T-helper 2 cell (primary cell): ENCODE measurements around the gene PAK5.

Experiments
- DNase-seq, 5 experiments: peaks; one replicate each; pipeline versions ENCODE4 v3.0.0 to v3.0.0-alpha.2; 2012 to 2022
- total RNA-seq, 2 donors: gene quantifications; one replicate each; lab custom pipeline; 2026; lab: John Stamatoyannopoulos, UW

PAK5 gene
- total RNA-seq, result 0 reads per million in 2 donors

- DNase-seq, result no peak
Observed at GRCh38 chr20:9838378-9839295, at the start of gene PAK5. PAK5 (minus strand) TSS chr20:9839076; CDS start chr20:9644328, 194,748 bp downstream.

GRCh38 chr20:9887706-9888105 is 48.8 kb upstream of the PAK5 start:
- no peak for DNase-seq

- DNase-seq, result peak in 1 of 5 experiments; percentile 25
Observed at GRCh38 chr20:9886227-9886626, 47.4 kb upstream of the PAK5 start.

- no peak for DNase-seq
Observed at GRCh38 chr20:9884666-9885065, 45.8 kb upstream of the PAK5 start.

- DNase-seq, result no peak
Observed at GRCh38 chr20:9884061-9884460, 45.2 kb upstream of the PAK5 start.

GRCh38 chr20:9877932-9878495 is 39.1 kb upstream of the PAK5 start:
- DNase-seq, result no peak

GRCh38 chr20:9867196-9867980 is 28.5 kb upstream of the PAK5 start:
- no peak for DNase-seq

- DNase-seq, result no peak
Observed at GRCh38 chr20:9852566-9852965, 13.7 kb upstream of the PAK5 start.

- DNase-seq, result no peak
Observed at GRCh38 chr20:9839626-9840025, 750 bp upstream of the PAK5 start.

- DNase-seq, result no peak
Observed at GRCh38 chr20:9838035-9838377, 870 bp downstream of the PAK5 start.

- no peak for DNase-seq
Observed at GRCh38 chr20:9837634-9838033, 1.2 kb downstream of the PAK5 start.

GRCh38 chr20:9835302-9835701 is 3.6 kb downstream of the PAK5 start:
- no peak for DNase-seq

GRCh38 chr20:9831032-9831431 is 7.8 kb downstream of the PAK5 start:
- DNase-seq, result no peak

- DNase-seq, result no peak
Observed at GRCh38 chr20:9829835-9830234, 9.0 kb downstream of the PAK5 start.

- no peak for DNase-seq
Observed at GRCh38 chr20:9817654-9818053, 21.2 kb downstream of the PAK5 start.

GRCh38 chr20:9815632-9816031 is 23.2 kb downstream of the PAK5 start:
- no peak for DNase-seq

- no peak for DNase-seq
Observed at GRCh38 chr20:9810738-9811137, 28.1 kb downstream of the PAK5 start.

- DNase-seq, result no peak
Observed at GRCh38 chr20:9809271-9809670, 29.6 kb downstream of the PAK5 start.

GRCh38 chr20:9808166-9808565 is 30.7 kb downstream of the PAK5 start:
- DNase-seq, result no peak

GRCh38 chr20:9807136-9807535 is 31.7 kb downstream of the PAK5 start:
- DNase-seq, result no peak

GRCh38 chr20:9800421-9800820 is 38.5 kb downstream of the PAK5 start:
- no peak for DNase-seq

GRCh38 chr20:9794831-9795230 is 44.0 kb downstream of the PAK5 start:
- DNase-seq, result no peak

- DNase-seq, result no peak
Observed at GRCh38 chr20:9792674-9793073, 46.2 kb downstream of the PAK5 start.

- no peak for DNase-seq
Observed at GRCh38 chr20:9789131-9789530, 49.7 kb downstream of the PAK5 start.
